DMS53 (cell line): ENCODE measurements around the gene NFE2L1.
"Not testable (repeated sequence)": the region's sequence is repeated elsewhere in the genome, so short reads cannot be mapped to it uniquely, and the experiment has no call there.

ENCODE experiments used
- DNase-seq: peaks from one replicate; lab custom pipeline; 2025; lab: John Stamatoyannopoulos, UW

The NFE2L1 gene

GRCh38 chr17:48068491-48068961, 20.4 kb downstream of the NFE2L1 start:
- peak; percentile 52 for DNase-seq

DNA sequence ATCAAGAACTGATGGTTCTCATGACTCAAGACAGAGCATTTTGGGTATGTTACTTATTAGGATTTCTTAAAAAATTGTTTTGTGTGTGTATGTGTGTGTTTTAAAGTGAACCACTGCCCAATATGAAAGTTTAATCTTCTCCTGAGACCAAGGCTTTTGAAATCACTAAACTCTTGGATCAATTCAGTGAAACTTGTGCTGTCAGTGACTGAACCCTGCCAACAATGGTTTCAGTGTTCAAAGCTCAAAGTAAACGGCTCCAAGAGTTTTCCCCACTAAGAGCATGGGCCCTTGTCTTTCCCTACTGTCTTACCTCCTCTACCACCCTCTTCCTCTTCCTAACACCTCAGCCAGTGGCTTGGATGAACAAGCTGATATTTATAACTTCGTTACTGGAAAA, 22.0 kb downstream of the NFE2L1 start:
- no peak for DNase-seq

DNA sequence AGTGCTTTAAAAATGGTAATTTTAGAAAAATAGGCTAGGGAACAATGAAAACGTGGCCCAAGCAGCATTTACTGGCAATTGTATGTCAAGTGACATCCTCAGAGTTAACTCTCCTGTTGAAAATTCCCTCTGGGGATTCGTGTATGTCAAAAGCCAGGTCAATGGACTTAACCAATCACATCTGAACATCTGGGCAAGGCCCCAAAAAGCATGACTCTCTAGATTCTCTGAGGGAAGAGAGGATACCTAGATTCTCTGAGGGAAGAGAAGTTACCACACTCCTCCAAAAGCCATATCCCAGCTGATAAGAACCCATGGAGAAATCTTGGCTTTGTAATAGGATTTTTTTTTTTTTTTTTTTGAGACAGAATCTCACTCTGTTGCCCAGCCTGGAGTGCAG, 23.5 kb downstream of the NFE2L1 start:
- no peak for DNase-seq

GRCh38 chr17:48072811-48073210, 24.7 kb downstream of the NFE2L1 start:
- DNase-seq, result not testable (repeated sequence)

DNA sequence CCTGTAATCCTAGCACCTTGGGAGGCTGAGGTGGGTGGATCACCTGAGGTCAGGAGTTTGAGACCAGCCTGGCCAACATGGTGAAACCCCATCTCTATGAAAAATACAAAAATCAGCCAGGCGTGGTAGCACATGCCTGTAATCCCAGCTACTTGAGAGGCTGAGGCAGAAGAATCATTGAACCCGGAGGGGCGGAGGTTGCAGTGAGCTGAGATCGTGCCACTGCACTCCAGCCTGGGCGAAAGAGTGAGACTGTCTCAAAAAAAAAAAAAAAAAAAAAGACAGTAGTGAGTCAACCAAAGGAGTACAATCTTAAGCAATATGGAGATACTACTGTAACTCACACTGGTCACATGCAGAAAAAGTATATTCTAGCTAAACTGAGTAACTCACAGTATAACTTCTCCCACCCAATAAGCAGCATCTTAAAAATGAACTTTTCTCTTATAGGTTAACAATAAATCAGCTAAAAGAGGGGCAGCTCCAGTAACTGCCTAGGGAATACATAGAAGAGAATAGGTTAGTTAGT, 25.5 kb downstream of the NFE2L1 start:
- not testable (repeated sequence) for DNase-seq

GRCh38 chr17:48074322-48075081, 26.3 kb downstream of the NFE2L1 start:
- DNase-seq, result peak; percentile 91

GRCh38 chr17:48077152-48077551, 29.0 kb downstream of the NFE2L1 start:
- not testable (repeated sequence) for DNase-seq

- no peak for DNase-seq
These were observed 33.7 kb downstream of the NFE2L1 start for GRCh38 chr17:48081858-48082257.

DNA sequence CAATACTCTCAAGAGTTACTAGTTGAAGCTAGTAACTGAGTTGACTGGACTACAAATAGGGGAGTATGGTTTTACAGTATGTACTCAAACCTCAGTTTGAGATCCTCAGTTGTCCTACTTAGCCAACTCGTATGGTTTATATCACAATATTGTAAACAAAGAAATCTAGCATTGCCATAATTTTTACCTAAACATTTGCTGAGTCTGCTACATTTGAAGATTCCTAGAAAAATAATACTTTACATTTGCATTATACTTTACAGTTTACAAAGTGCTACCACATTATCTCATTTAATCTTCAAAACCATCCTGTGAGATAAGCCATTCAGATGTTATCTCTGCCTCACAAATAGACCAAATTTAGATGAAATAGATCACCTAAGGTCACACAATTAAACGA, 36.8 kb downstream of the NFE2L1 start:
- no peak for DNase-seq

- DNase-seq, result no peak
These were observed 45.3 kb downstream of the NFE2L1 start for GRCh38 chr17:48093341-48094045.

GRCh38 chr17:48095611-48096010, 47.5 kb downstream of the NFE2L1 start:
- DNase-seq, result no peak

- DNase-seq, result no peak
These were observed 52.0 kb downstream of the NFE2L1 start for GRCh38 chr17:48100160-48100559.

- DNase-seq, result peak; percentile 83
These were observed 52.4 kb downstream of the NFE2L1 start for GRCh38 chr17:48100591-48101011.

GRCh38 chr17:48101012-48101720, 53.0 kb downstream of the NFE2L1 start, which contains the start of gene CBX1:
TSS of gene CBX1 (minus strand) at chr17:48101478. CDS start at chr17:48077004, 24,474 bp downstream.
- DNase-seq, result peak; percentile 100

- DNase-seq, result no peak
These were observed 54.0 kb downstream of the NFE2L1 start for GRCh38 chr17:48102043-48102750.

GRCh38 chr17:48102798-48103715, 54.9 kb downstream of the NFE2L1 start:
- peak; percentile 43 for DNase-seq

DNA sequence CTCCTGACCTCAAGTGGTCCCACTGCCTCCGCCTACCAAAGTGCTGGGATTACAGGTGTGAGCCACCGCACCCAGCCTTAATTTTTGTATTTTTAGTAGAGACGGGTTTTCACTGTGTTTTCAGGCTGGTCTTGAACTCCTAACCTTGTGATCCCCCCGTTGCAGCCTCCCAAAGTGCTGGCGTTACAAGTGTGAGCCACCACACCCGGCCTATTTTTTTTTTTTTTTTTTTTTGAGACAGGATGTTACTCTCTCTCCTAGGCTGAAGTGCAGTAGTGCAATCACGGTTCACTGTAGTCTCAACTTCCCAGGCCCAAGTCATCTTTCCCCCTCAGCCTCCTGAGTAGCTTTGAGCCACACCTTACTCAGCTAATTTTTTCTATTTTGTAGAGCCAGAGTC, 56.3 kb downstream of the NFE2L1 start:
- no peak for DNase-seq

- no peak for DNase-seq
These were observed 58.6 kb downstream of the NFE2L1 start for GRCh38 chr17:48106802-48107136.

DNA sequence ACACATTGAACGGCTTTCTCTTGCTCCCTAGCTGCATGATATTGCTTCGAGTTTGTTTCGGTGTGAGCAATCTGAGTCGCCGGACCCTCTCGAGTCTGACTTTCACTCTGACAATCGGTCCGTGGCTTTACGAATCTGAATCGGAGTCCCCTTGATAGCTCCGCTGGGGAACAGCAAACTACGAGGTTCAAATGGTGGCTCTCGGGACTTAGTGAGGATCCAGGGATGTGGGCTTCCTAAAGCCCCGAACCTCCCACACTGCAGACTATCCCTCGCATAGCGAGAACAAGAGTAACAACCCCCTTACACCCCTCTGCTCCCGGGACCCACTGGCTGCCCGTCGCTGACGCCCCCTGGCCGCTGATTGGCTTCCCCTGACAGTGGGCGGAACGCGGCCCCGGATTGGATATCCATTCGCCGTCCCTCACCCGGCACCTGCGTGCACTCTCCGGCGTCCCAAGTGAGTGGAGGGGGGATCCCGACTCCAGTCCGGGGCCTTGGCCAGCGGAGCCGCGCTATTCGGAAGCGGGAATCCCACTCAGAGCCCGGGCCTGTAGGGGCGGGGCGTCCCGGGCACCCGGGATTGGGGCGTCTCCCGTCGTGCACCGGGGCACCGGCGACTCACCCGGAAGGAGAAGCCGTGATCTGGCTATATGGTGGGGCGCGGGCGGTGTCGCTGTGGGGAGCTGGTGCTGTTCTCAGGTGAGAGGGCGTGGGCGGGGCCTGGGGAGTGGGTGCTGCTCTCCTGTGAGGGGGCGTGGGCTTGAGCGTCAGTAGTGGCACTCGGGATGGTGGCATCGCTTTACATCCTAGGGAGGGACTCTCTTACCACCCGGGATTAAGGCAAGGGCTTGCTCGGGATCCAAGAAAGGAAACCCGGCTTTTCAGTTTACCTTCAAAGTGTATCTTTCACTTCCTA, 59.2 kb downstream of the NFE2L1 start, which contains the start of gene SNX11:
Gene SNX11 (plus strand): TSS at position 630 of the 919 bp plus-strand sequence. CDS start 4,278 bp downstream, outside the sequence.
- peak; percentile 99 for DNase-seq
